GM12872 (cell line): ENCODE measurements around the gene PTPRE.

Source experiments
- CTCF ChIP-seq: IDR thresholded peaks from 3 replicates; pipeline ENCODE4 v1.5.1; 2011; ENCODE audit warnings: low read depth, mild to moderate bottlenecking, low read length, moderate library complexity; ENCODE audit not compliant: insufficient read depth

Gene PTPRE

GRCh38 chr10:128070161-128070560 lies 163.3 kb downstream of the PTPRE start:
- no peak for TF ChIP-seq CTCF

GRCh38 chr10:128070721-128071416 lies 164.0 kb downstream of the PTPRE start:
- TF ChIP-seq CTCF = no peak

GRCh38 chr10:128071417-128071782 lies 164.5 kb downstream of the PTPRE start:
- TF ChIP-seq CTCF = no peak

GRCh38 chr10:128072046-128072445 lies 165.1 kb downstream of the PTPRE start:
- TF ChIP-seq CTCF = no peak

- no peak for TF ChIP-seq CTCF
Observed at GRCh38 chr10:128072941-128073645, 166.2 kb downstream of the PTPRE start.

- no peak for TF ChIP-seq CTCF
Observed at GRCh38 chr10:128073890-128074289, 167.0 kb downstream of the PTPRE start.

- TF ChIP-seq CTCF = no peak
Observed at GRCh38 chr10:128074589-128074988, 167.7 kb downstream of the PTPRE start.
